ENCODE measurements around the gene AP1S1. TPM values are rescaled to one million over a fixed set of nuclear protein-coding genes. Genes with fewer than 3 reads are reported as not detected.
"Not testable (repeated sequence)": the region's sequence is repeated elsewhere in the genome, so short reads cannot be mapped to it uniquely, and the experiment has no call there.

AP1S1 gene
- polyA plus RNA-seq, 1 donor (not counting 4 experiments of a cell fraction or from before 2014, with no cell fraction given) = 279 TPM

- dilution Hi-C loops (cut with MboI; ENCODE audit: extremely low pct_ligation_motif_present, low sequenced_read_pairs) = no loop called here
- FAIRE-seq = no peak
- peaks cover 5% of the 10 kb centered on the region for H3K27me3 ChIP-seq (ENCODE audit: control insufficient read depth, extremely low read depth, insufficient read depth, low read length)
Measured at GRCh38 chr7:101195884-101196283, 41.6 kb downstream of the AP1S1 start.

GRCh38 chr7:101197991-101198390, 43.7 kb downstream of the AP1S1 start:
- DNase-seq (ENCODE audit: low read depth, low spot score) (no peak), FAIRE-seq (no peak)
- H3K27me3 ChIP-seq (ENCODE audit: control insufficient read depth, extremely low read depth, insufficient read depth, low read length) = peaks cover 26% of the 10 kb centered on the region
- no peak overlapping the region for H3K9ac ChIP-seq (ENCODE audit: control insufficient read depth, extremely low read depth, insufficient read depth, low read length)
- H3K36me3 ChIP-seq (ENCODE audit: control insufficient read depth in 2 of 2, extremely low read depth in 1 of 2, insufficient read depth in 2 of 2, low read length in 2 of 2) = no peaks in the 10 kb centered on the region
- no peaks in the 10 kb centered on the region for H3K9me3 ChIP-seq (ENCODE audit: control insufficient read depth, low read depth, low read length)
- H3K4me1 ChIP-seq (ENCODE audit: control insufficient read depth, extremely low read depth, insufficient read depth, low read length) = no peaks in the 10 kb centered on the region
- H3K9me1 ChIP-seq (ENCODE audit: control insufficient read depth, extremely low read depth, insufficient read depth, low read length) = no peaks in the 10 kb centered on the region
- TF ChIP-seq EZH2 (IDR thresholded peaks at IDR 0.05; ENCODE audit: low read length) = no peak
- dilution Hi-C loops (cut with MboI; ENCODE audit: extremely low pct_ligation_motif_present, low sequenced_read_pairs) = no loop called here
- no peak overlapping the region for H2AFZ ChIP-seq (ENCODE audit: control insufficient read depth, low read length)
- no peaks in the 10 kb centered on the region for H3K79me2 ChIP-seq (ENCODE audit: control insufficient read depth, insufficient read depth, low read length)
- H3K4me2 ChIP-seq (ENCODE audit: control insufficient read depth, extremely low read depth, insufficient read depth, low read depth, low read length) = no peak overlapping the region
- H3K27ac ChIP-seq (ENCODE audit: control insufficient read depth, insufficient read depth, low read length) = no peak overlapping the region
- no peak overlapping the region for H3K4me3 ChIP-seq (ENCODE audit: control insufficient read depth in 2 of 3, extremely low read depth in 1 of 3, insufficient read depth in 2 of 3, low read depth in 1 of 3, low read length in 3 of 3)
- H4K20me1 ChIP-seq (ENCODE audit: control insufficient read depth, extremely low read depth, insufficient read depth, low read length) = no peaks in the 10 kb centered on the region

More at GRCh38 chr7:101195884-101196283, 41.6 kb downstream of the AP1S1 start:
- Histone ChIP-seq H3K4me2 (ENCODE audit: control insufficient read depth, extremely low read depth, insufficient read depth, low read depth, low read length) (no peak overlapping the region), H4K20me1 (ENCODE audit: control insufficient read depth, extremely low read depth, insufficient read depth, low read length) (no peaks in the 10 kb centered on the region), H3K79me2 (ENCODE audit: control insufficient read depth, insufficient read depth, low read length) (no peaks in the 10 kb centered on the region), H3K9me1 (ENCODE audit: control insufficient read depth, extremely low read depth, insufficient read depth, low read length) (no peaks in the 10 kb centered on the region), H3K9ac (ENCODE audit: control insufficient read depth, extremely low read depth, insufficient read depth, low read length) (no peak overlapping the region), H2AFZ (ENCODE audit: control insufficient read depth, low read length) (no peak overlapping the region), H3K9me3 (ENCODE audit: control insufficient read depth, low read depth, low read length) (no peaks in the 10 kb centered on the region), H3K4me3 (ENCODE audit: control insufficient read depth in 2 of 3, extremely low read depth in 1 of 3, insufficient read depth in 2 of 3, low read depth in 1 of 3, low read length in 3 of 3) (no peak overlapping the region), H3K4me1 (ENCODE audit: control insufficient read depth, extremely low read depth, insufficient read depth, low read length) (no peaks in the 10 kb centered on the region), H3K27ac (ENCODE audit: control insufficient read depth, insufficient read depth, low read length) (no peak overlapping the region), H3K36me3 (ENCODE audit: control insufficient read depth in 2 of 2, extremely low read depth in 1 of 2, insufficient read depth in 2 of 2, low read length in 2 of 2) (no peaks in the 10 kb centered on the region)
- DNase-seq (ENCODE audit: low read depth, low spot score) = no peak
- TF ChIP-seq EZH2 (IDR thresholded peaks at IDR 0.05; ENCODE audit: low read length) (no peak), CTCF (optimal IDR thresholded peaks at IDR 0.05 in 1 of 3, IDR thresholded peaks at IDR 0.05 in 1 of 3, conservative IDR thresholded peaks at IDR 0.05 in 1 of 3; ENCODE audit: extremely low read depth in 1 of 3, insufficient read depth in 2 of 3, low read length in 3 of 3) (no peak)

- no peak overlapping the region for H3K27ac ChIP-seq (ENCODE audit: control insufficient read depth, insufficient read depth, low read length)
- DNase-seq (ENCODE audit: low read depth, low spot score) (no peak), FAIRE-seq (no peak)
- H3K36me3 ChIP-seq (ENCODE audit: control insufficient read depth in 2 of 2, extremely low read depth in 1 of 2, insufficient read depth in 2 of 2, low read length in 2 of 2) = no peaks in the 10 kb centered on the region
- no peak overlapping the region for H3K4me3 ChIP-seq (ENCODE audit: control insufficient read depth in 2 of 3, extremely low read depth in 1 of 3, insufficient read depth in 2 of 3, low read depth in 1 of 3, low read length in 3 of 3)
- dilution Hi-C loops (cut with MboI; ENCODE audit: extremely low pct_ligation_motif_present, low sequenced_read_pairs) = no loop called here
- no peaks in the 10 kb centered on the region for H4K20me1 ChIP-seq (ENCODE audit: control insufficient read depth, extremely low read depth, insufficient read depth, low read length)
- no peaks in the 10 kb centered on the region for H3K9me3 ChIP-seq (ENCODE audit: control insufficient read depth, low read depth, low read length)
- H2AFZ ChIP-seq (ENCODE audit: control insufficient read depth, low read length) = no peak overlapping the region
- H3K4me2 ChIP-seq (ENCODE audit: control insufficient read depth, extremely low read depth, insufficient read depth, low read depth, low read length) = no peak overlapping the region
- H3K4me1 ChIP-seq (ENCODE audit: control insufficient read depth, extremely low read depth, insufficient read depth, low read length) = no peaks in the 10 kb centered on the region
- no peaks in the 10 kb centered on the region for H3K9me1 ChIP-seq (ENCODE audit: control insufficient read depth, extremely low read depth, insufficient read depth, low read length)
- H3K79me2 ChIP-seq (ENCODE audit: control insufficient read depth, insufficient read depth, low read length) = no peaks in the 10 kb centered on the region
- TF ChIP-seq CTCF (optimal IDR thresholded peaks at IDR 0.05 in 1 of 3, IDR thresholded peaks at IDR 0.05 in 1 of 3, conservative IDR thresholded peaks at IDR 0.05 in 1 of 3; ENCODE audit: extremely low read depth in 1 of 3, insufficient read depth in 2 of 3, low read length in 3 of 3) (no peak), EZH2 (IDR thresholded peaks at IDR 0.05; ENCODE audit: low read length) (no peak)
- no peak overlapping the region for H3K9ac ChIP-seq (ENCODE audit: control insufficient read depth, extremely low read depth, insufficient read depth, low read length)
- H3K27me3 ChIP-seq (ENCODE audit: control insufficient read depth, extremely low read depth, insufficient read depth, low read length) = peaks cover 30% of the 10 kb centered on the region
Measured at GRCh38 chr7:101198476-101198875, 44.2 kb downstream of the AP1S1 start.

GRCh38 chr7:101199522-101199921, 45.2 kb downstream of the AP1S1 start:
- H3K36me3 ChIP-seq (ENCODE audit: control insufficient read depth in 2 of 2, extremely low read depth in 1 of 2, insufficient read depth in 2 of 2, low read length in 2 of 2); H2AFZ ChIP-seq (ENCODE audit: control insufficient read depth, low read length); H3K4me2 ChIP-seq (ENCODE audit: control insufficient read depth, extremely low read depth, insufficient read depth, low read depth, low read length); H3K9me3 ChIP-seq (ENCODE audit: control insufficient read depth, low read depth, low read length); H3K4me3 ChIP-seq (ENCODE audit: control insufficient read depth in 2 of 3, extremely low read depth in 1 of 3, insufficient read depth in 2 of 3, low read depth in 1 of 3, low read length in 3 of 3); H3K4me1 ChIP-seq (ENCODE audit: control insufficient read depth, extremely low read depth, insufficient read depth, low read length); H3K79me2 ChIP-seq (ENCODE audit: control insufficient read depth, insufficient read depth, low read length); DNase-seq (ENCODE audit: low read depth, low spot score); H3K9me1 ChIP-seq (ENCODE audit: control insufficient read depth, extremely low read depth, insufficient read depth, low read length); FAIRE-seq; H3K9ac ChIP-seq (ENCODE audit: control insufficient read depth, extremely low read depth, insufficient read depth, low read length); H3K27ac ChIP-seq (ENCODE audit: control insufficient read depth, insufficient read depth, low read length); H4K20me1 ChIP-seq (ENCODE audit: control insufficient read depth, extremely low read depth, insufficient read depth, low read length); dilution Hi-C loops (cut with MboI; ENCODE audit: extremely low pct_ligation_motif_present, low sequenced_read_pairs): not testable (repeated sequence)
- peaks cover 31% of the 10 kb centered on the region for H3K27me3 ChIP-seq (ENCODE audit: control insufficient read depth, extremely low read depth, insufficient read depth, low read length)

Measured in keratinocyte (primary cell).